A673 (cell line): ENCODE results near the gene ECEL1.

Source experiments
- EZH2 ChIP-seq: fragments of 200-600 bp; sonication (generic); IDR thresholded peaks from 2 replicates; pipeline ENCODE4 v1.6.1; 2017; ENCODE audit warnings: borderline replicate concordance, low read depth, mild to moderate bottlenecking, mixed read lengths, antibody characterized with exemption, low read length; ENCODE audit not compliant: poor library complexity, severe bottlenecking
- TF ChIP-seq, protein P1 (sequence below): fragments of 300-800, 200-600 bp; sonication (generic); conservative IDR thresholded peaks from 2 replicates; pipeline ENCODE4 v1.5.1; 2017; ENCODE audit warnings: low read depth, mild to moderate bottlenecking, antibody characterized with exemption, low read length, moderate library complexity, mixed read lengths

DNA sequence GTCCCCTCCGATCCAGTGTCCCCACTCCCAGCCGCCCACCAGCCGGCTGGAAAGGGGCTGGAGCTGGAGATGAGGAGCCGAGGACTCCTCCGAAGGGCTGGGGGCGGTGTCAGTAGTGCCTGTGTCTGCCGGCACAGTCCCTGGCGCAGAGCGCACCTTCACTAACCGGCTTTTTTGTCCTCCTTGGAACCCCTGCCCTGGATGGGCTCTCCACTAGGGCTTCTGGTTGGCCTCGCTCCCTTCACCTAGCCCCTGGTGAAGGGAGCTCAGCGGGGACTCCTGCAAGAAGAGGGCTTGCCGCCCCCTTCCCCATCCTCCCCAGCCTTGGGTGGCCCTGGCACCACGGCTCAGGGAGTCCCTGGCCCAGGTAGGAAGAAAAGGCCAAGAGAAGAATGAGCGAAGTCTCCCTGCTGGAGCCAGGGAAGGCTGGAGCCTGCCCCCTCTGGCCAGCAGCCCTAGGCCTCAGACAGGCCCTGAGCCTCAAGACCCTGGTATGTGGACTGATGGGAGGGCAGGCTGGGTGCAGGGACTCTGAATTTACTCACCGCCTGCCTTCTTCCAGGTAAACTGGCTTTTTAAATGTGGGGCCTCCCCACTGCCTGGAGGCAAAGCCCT, 570 bp upstream of the ECEL1 start:
- TF ChIP-seq, protein P1, sequence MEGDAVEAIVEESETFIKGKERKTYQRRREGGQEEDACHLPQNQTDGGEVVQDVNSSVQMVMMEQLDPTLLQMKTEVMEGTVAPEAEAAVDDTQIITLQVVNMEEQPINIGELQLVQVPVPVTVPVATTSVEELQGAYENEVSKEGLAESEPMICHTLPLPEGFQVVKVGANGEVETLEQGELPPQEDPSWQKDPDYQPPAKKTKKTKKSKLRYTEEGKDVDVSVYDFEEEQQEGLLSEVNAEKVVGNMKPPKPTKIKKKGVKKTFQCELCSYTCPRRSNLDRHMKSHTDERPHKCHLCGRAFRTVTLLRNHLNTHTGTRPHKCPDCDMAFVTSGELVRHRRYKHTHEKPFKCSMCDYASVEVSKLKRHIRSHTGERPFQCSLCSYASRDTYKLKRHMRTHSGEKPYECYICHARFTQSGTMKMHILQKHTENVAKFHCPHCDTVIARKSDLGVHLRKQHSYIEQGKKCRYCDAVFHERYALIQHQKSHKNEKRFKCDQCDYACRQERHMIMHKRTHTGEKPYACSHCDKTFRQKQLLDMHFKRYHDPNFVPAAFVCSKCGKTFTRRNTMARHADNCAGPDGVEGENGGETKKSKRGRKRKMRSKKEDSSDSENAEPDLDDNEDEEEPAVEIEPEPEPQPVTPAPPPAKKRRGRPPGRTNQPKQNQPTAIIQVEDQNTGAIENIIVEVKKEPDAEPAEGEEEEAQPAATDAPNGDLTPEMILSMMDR: no peak
- no peak for TF ChIP-seq EZH2
